HS-5 (cell line): Measurements from ENCODE around the gene MAP2K5.

Experiments
- DNase-seq: peaks from one replicate; pipeline ENCODE4 v3.0.0-alpha.2; 2012; ENCODE audit warnings: low read depth

MAP2K5 gene

DNA sequence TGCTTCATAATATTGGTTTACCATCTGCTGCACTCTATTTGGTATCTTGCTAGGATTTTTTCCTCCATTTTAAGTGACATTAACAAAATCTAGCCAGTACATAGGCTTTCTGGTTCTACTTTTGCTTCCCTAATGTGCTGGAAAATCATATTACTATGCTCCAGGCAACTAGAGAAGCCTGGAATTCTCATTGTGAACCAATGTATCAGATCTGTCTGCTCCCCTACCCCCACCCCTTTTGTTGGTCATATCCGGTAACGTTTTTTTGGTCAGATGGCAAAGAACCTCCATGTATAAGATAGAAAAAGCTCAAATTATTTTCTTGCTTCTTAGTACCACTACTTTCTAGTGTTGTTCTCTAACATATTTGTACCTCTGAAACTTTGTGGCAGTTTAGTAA, 17.1 kb downstream of the MAP2K5 start:
- DNase-seq: no peak

DNA sequence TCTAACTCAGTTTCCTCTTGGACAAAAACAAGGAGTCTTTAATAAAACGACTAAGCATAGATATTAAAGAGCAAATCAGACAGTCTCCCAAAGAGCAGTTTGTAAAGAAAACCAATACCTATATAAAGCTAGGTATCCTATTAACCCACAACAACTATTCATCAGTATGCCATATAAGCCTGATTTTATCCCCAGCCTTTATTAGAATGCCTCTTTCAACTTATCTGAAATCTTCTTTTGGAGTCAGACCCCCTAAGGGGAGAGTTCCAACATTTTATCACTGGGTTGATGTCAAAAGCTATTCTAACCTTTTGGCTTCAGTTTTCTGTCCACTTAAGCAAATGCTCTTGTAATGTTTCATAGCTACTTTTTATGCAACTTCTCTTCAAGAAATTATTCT, 17.8 kb downstream of the MAP2K5 start:
- DNase-seq: no peak

DNA sequence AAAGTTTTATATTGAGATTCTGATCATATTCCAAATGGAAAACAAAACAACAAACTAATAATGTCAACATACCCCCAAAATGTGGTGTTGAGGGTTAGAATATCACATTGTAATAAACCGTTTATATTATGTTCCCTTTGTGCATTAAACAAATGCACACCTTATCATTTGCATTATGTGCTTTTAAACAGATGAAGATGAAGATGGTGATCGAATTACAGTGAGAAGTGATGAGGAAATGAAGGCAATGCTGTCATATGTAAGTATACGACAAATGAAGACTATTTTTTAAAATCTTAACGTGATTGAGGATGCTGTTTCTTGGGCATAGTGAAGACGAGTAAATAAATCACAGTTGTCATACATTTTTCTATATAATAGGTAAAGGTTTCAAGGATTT, 20.6 kb downstream of the MAP2K5 start:
- no peak for DNase-seq

DNA sequence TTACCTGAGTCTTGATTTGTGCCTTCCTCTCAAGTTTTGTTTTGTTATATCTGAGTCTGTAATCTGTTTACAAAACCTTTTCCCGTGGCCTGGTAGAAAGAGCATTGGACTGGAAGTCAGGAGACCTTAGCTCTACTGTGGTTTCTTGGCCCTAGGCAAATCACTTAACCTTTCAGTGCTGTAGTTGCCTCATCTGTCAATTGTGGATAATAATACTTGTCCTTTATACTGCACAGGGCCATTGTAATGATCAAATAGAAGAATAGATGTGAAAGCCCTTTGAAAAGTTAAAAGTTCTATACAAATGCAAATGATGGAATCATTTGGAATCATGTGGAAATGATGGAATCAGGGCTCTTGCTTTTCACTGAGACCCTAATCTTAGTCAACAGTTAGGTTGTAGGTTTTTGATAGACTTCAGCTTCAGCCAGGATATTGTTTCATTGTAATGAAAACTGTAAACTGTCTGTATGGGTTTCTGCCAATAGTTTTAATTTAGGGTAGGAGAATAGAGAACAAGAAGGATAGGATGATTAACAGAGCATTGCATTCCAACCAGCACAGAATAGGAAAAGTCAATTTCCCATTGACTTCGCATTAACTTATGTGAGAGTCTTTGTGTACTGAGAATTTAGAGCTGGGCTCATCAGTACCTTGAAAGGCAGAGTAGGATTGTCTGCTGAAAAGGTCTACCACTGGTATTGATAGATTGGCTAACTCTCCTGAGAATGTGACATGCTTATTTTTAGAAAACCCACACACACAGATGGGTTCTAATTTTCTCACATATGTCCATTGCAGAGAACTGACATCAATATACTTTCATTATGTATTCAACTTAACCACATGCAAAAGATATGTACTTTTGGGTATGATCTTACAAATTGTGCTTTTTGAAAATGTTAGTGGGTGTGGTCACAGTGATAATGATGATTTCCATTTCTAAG, 21.8 kb downstream of the MAP2K5 start:
- DNase-seq: no peak

DNA sequence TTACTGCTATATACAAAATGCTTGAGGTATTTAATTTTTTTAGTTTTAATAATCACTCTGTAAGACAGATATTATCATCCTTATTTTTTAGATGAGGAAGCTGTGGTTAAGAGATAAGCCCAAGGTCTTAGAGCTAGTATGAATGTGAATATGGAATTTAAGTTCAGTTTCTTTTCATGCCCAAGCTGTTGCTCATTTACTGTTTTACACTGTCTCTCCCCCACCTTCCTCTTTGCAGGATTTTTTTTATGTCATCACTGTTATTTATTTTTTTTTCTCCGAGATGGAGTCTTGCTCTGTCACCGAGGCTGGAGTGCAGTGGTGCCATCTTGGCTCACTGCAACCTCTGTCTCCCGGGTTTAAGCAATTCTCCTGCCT, 22.5 kb downstream of the MAP2K5 start:
- no peak for DNase-seq

DNA sequence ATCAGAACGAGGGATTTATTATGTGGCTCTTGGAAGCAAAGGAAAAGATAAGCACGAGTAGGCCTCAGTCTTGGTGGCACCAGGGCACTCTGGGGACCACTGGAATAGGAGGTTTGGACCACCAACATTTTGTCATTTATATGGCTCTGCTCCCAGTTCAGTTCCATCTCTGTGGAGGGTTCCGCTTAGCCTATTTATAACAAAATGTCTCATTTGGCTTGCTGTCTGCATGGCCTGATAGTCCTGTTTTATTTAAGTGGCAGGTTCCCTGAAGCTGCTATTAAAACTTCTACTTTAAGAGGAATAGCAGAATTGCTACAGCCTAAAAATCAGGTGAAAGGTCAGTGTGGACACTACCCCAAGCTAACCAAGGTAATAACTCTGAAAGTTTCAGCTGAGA, 27.2 kb downstream of the MAP2K5 start:
- DNase-seq: no peak

DNA sequence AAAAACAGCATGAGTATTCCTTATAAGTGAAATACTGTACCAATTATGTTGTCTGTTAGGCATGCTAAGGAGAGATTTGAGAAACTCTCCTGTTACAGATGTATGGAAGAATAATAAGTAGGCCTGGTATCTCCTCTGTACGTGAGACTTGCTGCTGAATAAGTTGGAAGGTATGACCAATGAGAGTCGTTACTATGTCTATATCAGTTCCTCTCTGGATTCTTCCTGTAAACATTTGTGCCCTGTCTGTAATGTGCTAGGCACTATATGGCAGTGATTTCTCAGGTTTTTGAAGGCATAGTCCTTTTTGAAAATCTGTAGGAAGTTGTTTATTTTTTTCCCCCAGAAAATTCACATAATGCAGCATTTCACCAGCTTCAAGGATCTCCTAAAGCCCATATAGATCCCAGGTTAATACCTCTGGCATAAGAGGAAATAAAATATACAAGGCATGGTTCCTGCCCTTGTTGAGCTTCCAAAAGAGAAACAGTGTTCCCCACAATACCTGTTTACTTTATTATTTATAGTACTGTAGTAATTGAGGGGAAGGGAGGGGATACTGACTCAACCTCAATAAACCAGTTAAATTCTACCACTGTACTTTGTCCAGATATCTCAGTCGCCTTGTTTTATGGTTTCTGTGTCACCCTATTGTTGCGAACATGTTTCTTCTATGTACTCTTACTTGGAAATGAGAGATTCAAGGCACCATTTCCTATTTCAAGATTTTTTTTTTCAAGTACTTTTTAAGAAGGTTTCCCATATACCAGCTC, 28.6 kb downstream of the MAP2K5 start:
- no peak for DNase-seq

DNA sequence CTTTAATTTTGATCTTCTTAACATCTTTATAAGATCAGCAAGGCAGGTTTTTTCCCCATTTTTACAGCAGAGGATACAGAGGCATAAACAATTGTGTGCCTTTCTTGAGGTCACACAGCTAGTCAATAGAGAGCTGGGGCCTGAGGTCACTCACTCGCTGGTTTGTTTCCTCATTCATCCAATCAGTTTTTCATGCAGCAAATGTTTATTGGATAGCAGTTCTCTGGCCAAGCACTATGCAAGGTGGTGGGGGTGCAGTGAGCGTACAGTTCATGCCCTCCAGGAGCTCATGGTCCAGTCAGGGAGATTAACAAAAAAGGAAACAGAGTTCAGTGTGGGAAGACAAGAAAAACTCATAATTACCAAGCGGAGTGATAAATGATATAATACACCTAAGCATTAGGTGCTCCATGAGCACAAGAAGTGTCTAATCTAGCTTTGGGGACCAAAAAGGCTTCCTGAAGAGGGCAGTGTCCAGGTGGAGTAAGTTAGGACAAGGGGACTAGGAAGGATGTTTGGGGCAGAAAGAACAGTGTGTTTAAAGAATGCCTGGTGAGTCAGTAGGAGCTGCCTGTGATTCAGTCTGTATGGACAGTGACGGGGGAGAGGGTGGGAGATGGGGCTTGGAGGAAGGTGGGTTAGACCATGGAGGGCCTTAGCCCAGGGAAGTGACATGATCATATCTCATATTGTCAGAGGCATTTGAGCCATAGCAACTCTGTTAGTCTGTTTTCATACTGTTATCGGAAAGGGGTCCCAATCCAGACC, 29.3 kb downstream of the MAP2K5 start:
- DNase-seq: no peak

DNA sequence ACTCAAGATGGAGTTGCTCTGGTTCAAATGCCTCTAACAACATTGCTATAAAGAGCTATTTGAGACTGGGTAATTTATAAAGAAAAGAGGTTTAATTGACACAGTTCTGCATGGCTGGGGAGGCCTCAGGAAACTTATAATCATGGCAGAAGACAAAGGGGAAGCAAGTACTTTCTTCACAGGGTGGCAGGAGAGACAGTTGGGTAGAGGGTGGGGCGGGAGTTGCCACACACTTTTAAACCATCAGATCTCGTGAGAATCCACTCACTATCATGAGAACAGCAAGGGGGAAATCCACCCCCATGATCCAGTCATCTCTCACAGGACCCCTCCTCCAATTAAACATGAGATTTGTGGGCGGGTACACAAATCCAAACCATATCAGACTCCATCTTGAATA, 30.7 kb downstream of the MAP2K5 start:
- DNase-seq: no peak

DNA sequence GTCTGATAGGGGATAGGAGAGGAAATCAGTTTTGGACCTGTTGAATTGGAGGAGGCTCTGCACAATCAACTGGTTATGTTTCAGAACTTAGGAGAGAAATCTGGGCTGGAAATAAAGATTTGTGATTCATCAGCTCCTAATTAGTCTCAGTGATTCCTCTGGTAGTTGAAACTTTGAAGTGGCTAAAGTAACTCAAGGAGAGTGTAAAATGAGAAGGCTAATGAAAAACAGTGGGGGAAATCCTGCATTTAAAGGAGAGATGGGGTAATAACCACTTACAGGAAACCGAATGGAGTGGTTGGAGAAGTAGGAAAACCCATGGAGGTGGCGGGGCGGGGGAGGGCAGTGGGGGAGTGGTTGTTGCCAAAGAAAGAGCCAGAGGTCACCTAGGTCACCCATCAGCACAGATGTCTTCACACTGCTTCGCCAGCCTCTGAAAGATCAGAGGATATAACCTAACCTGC, 32.6 kb downstream of the MAP2K5 start:
- DNase-seq: no peak

DNA sequence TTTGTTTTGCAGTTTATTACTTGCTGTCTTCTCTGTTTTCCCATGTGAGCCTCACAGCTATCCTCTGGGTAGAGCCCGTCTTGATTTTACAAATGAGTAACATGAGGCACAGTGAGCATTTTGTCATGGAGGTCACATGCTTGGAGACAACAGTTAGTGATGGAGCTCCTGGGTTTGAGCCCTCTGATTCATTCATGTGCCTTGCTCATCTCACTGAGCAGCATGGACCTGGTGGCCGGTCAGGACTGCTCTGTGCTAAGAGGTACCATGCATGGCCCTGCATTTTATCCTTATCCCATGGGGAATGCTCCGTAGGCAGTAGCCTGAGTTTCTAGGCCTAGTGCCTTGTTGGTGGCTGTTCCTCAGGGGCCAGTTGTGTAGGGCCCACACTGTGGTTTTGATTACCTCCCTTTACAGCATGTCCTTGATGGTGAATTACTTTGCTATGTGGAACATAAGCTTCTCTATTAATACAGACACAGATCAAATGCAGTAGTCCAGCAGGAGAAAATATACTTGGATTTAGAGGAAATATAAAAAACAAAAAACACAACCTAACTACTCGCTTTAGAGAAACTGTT, 35.6 kb downstream of the MAP2K5 start:
- no peak for DNase-seq

DNA sequence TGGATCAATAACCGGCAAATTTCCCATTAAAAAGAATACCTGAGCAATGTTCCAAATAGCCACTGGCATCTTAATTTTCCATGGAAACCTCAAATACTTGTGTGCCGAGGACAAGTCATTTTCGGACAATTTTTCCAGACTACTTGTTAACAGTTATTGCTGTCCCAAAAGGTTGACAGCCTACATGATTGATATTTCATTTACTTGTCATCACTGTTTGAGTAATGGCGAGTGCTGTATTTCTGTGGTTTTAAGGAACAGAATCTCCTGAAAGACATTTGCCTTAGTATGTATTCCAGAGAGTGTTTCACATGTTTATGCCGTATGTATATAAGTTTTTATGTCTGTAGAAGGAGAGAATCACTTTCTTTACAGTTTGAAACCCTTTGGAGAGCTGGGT, 36.7 kb downstream of the MAP2K5 start:
- DNase-seq: no peak

DNA sequence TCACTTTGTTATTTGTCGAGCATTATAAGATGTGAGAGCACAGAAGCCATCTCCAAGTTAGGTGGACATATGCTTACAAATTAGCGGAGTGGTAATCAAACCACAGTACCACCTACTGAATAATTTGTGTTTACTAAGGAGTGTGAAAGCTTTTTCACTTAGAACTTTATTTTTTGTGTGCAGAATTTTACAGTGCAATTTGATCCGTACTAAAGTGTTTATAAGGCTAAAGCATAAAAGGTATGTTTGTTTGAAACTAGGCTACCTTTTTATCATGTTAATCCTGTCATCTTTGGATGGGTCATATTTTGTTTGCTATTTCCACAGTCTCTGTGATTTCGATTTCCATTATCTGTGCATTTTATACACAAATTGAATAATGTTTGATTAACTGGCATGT, 37.5 kb downstream of the MAP2K5 start:
- no peak for DNase-seq

DNA sequence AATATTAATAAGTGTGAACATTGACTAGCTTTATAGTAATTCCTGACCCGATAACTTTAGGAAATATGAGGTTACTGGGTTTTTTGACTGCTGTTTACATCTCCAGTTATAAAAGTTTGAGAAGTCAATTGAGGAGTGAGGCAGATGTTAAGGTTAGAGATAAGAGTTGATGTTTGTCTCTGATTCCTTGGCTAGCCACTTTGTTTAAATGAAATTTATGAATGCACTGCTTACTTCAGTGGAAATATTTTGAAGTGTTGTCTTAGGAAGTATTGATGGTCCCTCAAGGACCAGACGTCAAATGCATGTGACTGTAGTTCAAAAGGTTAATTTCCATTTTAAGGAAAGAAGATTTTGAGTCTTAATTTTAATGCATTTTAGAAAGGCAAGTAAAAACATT, 41.7 kb downstream of the MAP2K5 start:
- no peak for DNase-seq

DNA sequence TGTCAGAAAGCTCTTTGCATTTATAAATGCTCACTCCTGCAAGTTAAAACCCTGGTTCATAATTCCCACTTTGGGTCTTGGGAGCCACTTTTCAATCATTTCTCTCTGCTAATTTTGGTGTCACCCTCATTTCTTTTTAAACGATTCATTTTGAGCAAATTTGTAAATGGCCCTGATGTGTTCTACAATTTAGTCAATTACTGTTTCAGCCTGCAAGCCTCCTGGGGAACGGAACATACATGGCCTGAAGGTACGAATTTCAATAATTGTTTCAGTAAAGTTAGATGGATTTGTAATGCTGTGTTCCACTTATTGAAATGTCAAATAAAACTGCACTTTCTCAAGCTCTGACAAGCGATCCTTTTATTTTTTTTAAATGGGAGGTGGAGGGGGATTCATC, 43.2 kb downstream of the MAP2K5 start:
- DNase-seq: no peak

DNA sequence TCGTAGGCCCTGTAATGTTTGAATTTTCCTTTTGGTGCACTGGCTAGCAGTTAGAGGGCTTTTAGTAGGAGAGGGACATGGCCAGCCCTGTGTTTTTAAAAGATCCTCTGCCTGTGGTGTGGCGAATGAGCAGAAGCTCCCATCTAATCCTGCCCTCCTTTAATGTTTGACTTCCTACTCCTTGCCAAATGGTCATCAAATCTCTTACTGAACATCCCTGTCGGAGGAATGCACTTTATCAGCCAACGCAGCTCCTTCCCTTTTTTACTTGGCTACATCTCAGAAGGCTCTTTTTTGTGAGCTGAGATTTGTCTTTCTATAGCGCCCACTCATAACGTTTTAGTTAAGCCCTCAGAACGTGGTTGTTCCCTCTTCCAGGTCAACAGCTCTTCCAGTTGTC, 44.8 kb downstream of the MAP2K5 start:
- no peak for DNase-seq

DNA sequence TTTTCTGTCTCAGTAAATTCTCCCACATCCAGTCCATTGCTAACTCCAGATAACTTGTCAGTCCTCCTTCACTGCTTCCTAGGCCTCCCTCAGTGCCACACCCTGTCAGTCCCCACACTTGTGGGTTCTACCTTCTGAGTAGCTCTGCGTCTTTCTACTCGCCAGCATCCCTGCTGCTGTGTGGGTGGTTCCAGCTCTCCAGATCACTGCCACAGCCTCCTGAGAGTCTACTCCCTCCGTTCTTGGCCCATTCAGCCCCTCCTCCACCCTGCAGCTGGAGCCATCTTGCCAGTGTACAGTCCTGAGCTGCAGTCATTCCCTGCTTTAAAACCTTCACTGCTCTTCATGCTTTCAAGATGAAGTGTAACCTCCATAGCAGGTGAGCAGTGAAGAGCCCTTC, 45.3 kb downstream of the MAP2K5 start:
- DNase-seq: no peak

DNA sequence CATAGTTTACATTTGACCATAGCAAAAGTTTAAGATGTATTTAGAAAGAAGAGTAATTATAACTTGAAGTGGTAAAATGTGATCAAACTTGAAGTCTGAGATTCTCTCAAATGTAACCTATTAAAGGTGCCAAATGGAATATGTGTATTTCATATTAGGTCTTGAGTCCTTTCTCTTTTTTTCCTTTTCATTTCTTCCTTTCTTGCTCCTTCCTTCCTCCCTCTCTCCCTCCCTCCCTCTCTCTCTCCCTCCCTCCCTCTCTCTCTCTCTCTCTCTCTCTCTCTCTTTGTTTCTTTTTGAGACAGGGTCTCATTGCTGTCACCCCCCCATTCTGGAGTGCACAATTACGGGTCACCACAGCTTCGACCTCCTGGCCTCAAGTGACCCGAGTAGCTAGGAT, 47.7 kb downstream of the MAP2K5 start:
- no peak for DNase-seq

DNA sequence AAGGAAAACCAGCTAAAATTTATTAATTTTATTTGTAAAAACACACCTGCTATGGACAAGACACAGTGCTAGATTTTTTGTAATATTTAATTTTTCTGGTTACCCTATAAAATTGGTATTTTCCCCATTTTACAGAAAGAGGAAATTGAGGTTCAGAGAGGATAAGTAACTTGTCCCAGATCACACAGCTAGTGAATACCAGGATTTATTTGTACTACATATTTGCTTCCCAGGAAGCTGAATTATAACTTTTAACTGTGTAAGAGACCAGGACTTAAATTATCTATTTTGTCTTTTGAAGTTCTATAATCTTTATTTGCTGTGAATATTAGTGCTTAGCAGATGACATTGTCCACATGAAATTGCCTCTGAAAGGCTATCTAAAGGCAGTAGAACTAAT, 49.7 kb downstream of the MAP2K5 start:
- DNase-seq: no peak

DNA sequence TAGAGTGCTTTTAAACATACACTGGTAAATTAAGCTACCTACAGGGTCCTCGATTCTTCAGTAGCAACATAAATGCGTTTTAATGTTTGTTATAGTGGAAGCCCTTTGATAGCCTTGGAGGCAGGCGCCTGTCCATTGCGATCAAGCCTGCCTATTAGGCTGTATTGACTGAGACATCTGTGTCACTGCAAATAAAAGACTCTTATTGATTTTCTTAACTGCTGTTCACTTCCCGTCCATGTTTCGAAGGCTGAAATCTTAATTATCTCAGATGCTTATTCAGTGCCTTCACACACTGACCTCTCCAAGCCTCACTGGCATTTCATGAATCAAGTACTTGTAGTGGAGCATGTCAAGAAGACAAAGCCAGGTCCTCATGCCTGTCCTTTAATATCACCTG, 51.1 kb downstream of the MAP2K5 start:
- no peak for DNase-seq

DNA sequence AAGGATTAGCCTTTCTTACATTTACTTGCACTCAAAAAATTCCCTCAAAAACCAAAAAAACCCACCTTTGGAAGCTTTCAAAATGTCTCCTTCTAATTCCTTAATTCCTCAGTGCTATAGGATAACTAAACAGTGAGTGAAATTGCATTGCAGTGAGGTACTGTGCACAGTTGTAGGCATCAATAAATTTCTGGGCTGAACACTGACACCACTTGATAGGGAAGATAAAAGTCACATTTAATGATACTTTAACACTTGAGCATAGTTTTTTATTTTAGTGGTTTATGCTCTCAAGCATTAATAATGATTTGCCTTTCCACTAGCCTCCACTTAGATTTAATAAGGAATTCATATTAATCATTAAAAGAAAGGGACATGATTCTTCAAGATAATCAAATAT, 52.3 kb downstream of the MAP2K5 start:
- DNase-seq: no peak

DNA sequence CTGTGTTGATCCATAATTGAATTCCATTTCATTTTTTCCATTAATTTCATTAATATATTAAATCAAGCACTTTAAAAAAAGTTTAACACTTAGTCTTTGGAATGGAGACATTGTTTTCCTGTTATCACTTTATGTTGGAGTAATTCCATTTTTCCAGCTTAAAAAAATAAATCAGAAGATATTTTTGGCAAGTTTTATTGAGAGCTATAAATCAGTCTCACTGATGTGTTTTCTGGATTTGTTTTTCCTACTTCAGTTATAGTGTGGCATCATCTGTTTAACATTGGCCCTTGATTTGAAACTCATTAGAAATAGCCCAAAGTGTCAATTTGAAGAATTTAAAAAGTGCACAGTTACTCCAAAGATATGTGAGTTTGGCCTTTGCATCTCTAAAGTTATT, 53.1 kb downstream of the MAP2K5 start:
- no peak for DNase-seq
